GM08714 (cell line): ENCODE data around the gene MINDY3.
A peak's percentile ranks its signal among the peaks of the same experiment; 100 is the strongest.
"Not testable (repeated sequence)": the region's sequence is repeated elsewhere in the genome, so short reads cannot be mapped to it uniquely, and the experiment has no call there.

Experiments used
- H3K4me3 ChIP-seq: fragments of 200-500 bp; sonication (Bioruptor generic); 2 replicates; pipeline ENCODE4 v1.5.1; 2014; ENCODE audit warnings: mild to moderate bottlenecking, low read length, inconsistent platforms
- ZNF274 ChIP-seq: IDR thresholded peaks from 2 replicates; pipeline ENCODE4 v1.6.1; 2012; ENCODE audit warnings: mild to moderate bottlenecking, low read depth, low read length

The MINDY3 gene

DNA sequence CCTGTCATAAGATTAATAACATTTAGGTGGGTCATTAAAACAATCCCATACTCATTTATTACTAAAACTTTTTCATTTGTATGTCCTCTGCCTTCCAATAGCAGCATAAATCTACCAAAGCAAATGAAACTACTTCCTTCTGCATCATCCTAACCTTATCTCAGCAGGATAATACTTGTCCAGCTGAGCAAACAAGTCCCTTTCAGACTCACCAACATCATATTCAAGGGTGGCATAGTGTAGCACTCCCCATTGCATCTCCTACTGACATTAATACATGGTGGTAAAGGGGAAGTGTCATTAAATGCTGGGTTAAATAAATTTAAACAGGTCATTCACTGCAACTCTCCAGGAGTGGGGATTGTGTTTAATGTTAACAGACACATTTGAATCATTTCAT lies 3.4 kb upstream of the MINDY3 start:
- TF ChIP-seq ZNF274: no peak
- H3K4me3 ChIP-seq: no peak overlapping the region

DNA sequence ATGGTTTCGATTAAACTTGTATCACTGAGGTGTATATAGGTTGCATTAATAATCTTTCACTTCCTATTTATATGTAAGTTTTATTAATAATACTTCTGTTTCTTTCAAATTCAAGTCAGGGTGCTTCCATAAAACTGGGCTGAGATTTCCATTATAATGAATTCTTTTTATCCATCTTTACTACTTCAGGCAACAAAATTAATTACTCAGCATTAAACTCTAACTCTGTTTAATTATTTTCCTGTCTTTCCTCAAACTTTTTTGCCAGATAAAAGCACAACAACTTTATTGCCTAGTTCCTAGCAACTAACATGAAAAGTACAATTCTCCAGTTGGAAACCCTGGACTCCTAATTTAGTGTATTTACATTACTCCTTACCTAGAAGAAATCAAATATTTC lies 3.0 kb upstream of the MINDY3 start:
- no peak overlapping the region for H3K4me3 ChIP-seq
- no peak for TF ChIP-seq ZNF274

DNA sequence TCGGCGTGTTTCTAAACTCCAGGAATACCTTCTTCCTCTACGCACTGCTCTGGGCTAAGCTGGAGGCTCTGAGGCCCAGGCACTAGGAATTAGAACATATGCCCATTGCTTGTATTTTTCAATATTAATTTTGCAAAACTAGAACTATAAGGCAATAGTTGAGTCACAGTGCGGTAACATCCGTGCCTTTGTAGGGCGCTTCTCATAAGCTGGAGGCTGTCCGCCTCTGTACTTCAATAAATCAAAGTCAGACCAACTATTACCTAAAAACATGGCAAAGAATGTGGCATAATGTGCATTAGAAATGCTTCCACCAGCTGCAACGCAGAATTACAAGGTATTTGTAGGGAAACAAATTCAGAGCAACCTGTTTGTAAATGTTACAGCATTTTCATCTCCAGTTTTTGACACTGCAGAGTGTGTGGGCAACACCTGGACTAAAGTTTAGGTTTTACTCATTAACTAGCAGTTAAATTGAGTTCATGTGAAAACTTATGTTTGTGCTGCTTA lies 440 bp upstream of the MINDY3 start:
- peak overlapping the region; percentile 87 for H3K4me3 ChIP-seq
- TF ChIP-seq ZNF274: no peak

DNA sequence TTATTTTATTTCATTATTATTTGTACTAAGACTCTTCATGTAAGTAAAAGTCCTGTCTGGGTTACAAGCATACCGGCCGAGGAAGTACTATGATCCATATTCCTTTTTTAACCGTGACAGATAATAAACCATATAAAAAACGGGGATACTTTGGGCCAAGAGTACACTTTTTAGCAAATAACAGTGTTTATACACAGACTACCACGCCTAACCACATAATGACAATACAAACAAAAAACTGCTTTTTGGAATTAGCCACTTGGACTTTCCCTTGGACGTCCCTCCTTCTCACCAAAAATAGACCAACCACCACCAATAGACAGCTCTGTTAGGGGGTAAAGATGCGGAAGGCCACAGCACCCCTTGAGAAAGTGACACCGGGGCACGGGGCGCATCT lies 800 bp downstream of the MINDY3 start:
- no peak for TF ChIP-seq ZNF274
- H3K4me3 ChIP-seq: peak overlapping the region; percentile 87

DNA sequence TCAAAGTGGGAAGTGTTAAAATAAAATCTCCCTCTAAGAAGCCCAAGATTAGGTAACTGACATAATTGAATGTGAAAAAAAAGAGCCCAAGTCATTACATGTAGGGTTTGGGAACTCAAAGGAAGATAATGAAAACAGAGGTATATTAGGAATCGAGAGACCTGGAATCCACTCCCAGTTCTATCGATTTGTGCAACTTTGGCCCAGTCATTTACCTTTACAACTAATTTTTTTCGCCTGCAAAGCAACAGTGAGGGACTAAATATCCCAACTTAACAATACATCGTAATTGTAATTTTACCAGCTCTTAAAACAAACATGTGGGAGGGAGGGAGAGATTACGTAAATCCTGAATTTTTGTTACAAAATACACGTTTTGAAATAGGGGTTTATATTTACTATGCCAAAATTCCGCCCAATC lies 1.4 kb downstream of the MINDY3 start:
- peak overlapping the region; percentile 87; the same call in 1 of the 2 replicates for H3K4me3 ChIP-seq
- TF ChIP-seq ZNF274: no peak

DNA sequence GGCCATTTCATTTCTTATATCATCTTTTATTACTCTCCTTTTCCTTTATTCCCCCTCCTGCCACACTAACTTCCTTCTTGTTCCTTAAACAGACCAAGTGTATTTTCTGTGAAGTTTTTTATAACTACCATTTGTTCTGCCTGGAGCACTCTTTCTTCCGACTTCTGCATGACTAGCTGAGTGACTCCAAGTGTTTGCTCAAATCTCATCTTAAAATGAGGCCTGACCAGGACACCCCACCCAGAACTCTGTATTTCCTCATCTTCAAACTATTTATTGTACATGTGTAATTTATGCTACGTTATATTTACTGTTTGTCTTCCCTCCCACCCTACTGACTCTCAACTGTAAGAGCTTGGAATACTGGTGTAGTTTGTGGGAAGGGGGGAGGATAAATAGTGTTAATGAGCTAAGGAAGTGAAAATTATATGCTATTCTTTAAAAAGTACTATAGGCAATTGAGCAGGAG lies 3.2 kb downstream of the MINDY3 start:
- no peak for TF ChIP-seq ZNF274
- no peak overlapping the region for H3K4me3 ChIP-seq

DNA sequence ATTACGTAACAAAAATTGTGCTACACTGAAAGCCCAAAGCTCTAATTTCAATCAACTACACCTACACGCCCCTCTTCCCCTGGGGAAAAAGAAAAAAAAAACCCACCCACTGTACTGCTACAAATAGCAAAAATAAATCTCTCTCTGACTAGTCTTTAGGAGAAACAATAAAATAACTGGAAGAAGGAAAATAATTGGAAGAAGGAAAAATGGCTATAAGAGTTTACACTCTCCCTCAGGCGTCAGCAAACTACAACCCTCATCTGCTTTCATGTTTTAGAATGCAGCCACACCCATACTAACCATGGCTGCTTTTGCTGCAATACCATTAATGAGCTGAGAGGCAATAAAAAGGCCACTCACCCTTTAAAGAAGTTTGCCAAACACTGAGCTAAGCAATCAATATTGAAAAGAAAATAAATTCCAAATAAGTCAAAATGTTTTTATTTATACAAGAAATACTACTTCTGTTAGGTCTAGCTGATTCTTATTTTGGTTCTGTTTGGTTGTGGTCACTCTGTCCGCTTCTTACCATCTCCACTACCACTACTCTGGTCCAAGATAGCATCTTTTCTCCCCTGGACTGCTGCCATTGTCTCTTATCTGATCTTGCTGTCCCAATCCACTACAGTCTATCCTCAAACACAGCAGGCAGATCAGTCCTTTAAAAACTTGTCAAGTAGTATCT lies 3.8 kb downstream of the MINDY3 start:
- no peak for TF ChIP-seq ZNF274
- H3K4me3 ChIP-seq: no peak overlapping the region

DNA sequence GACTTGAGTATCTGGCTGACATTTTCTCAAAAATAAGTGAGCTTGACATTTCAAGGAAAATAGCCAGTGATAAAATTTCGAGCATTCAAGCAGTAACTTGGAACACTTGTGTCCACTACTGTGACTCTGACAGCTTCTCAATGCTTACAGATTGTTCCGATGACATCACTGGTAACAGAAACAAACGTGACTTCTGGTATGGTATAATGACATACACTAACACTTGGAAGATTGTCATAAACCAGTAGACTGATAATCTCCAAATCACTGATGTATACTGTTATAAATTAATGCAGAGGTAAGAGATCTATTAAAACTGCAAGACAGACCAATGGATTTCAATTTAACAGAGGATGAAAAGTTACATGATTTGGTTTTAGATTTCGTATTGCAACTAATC lies 6.5 kb downstream of the MINDY3 start:
- H3K4me3 ChIP-seq: no peak overlapping the region

DNA sequence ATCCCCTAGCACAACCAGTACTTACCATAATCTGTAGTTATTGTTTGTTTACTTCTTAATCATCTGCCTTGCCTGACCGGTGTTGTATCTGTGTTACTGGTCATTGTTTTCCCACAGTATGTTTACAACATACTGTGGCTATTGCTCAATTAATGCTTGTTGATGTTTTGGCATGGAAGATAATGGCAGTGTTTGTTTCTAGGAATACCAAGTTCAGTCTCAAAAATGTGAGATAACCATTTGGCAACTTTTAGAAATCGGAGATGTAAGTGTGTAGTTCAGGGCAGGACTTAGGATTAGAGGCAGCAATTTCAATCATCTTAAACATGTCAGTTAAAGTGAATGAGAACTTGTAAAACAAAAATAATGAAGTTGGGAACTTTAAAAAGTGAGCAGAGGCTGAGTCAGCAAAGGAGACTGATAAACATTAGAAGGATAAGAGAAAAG lies 8.2 kb downstream of the MINDY3 start:
- TF ChIP-seq ZNF274: no peak
- no peak overlapping the region for H3K4me3 ChIP-seq

More for the DNA sequence above, 6.5 kb downstream of the MINDY3 start:
- TF ChIP-seq ZNF274: no peak

DNA sequence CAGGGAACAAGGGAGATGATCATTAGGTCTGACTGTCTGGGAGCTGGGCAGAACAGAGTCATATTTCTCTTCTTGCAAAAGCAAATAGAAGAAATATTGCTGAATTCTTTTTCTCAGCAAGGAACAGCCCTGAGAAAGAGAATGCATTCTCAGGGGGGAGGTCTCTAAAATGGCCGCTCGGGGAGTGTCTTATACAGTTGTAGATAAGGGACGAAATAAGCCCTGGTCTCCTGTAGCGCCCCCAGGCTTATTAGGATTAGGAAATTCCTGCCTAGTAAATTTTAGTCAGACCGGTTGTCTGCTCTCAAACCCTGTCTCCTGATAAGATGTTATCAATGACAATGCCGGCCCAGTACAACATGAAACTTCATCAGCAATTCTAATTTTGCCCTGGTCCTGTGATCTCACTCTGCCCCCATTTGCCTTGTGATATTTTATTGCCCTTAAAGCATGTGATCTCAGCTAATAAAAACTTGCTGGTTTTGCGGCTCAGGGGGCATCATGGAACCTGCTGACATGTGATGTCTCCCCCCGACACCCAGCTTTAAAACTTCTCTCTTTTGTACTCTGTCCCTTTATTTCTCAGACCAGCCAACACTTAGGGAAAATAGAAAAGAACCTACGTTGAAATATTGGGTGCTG lies 9.8 kb downstream of the MINDY3 start:
- not testable (repeated sequence) for H3K4me3 ChIP-seq

DNA sequence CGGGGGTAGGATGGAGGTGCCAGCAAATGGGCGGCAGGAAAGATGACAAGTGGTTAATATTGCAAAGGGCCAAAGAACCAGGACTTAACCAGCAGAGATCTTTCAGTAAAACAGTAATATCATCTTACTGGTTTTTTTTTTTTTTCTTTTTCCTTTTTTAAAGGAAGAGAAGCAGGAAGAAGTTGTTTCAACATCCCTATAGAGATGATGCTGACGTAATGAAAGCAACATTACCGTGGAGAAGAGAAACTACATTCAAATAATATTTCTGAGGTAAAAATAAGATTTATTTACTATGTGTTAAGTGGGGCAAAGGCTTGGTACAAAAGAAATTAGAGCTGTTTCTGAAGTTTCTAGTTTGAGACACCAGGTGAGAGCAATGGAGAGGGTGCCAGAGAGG lies 11.0 kb downstream of the MINDY3 start:
- no peak for TF ChIP-seq ZNF274
- H3K4me3 ChIP-seq: no peak overlapping the region

DNA sequence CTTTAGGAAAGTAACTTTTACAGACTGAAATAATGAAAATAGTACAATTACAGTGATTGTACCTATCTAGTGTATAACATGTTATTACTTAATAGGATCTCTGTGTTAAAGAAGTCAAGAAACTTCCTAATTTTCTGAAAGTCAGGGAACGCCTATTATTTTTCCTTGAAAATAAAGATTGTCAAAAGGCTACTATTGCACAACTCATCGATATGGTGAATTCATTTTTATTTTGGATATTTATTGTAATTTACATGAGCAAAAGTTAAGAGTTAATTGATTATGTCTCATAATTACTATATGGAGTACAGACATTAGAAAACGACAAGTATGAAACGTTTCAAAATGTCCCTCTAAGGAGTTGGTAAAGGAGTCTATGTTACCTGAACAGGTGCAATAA lies 12.8 kb downstream of the MINDY3 start:
- TF ChIP-seq ZNF274: no peak
- no peak overlapping the region for H3K4me3 ChIP-seq

DNA sequence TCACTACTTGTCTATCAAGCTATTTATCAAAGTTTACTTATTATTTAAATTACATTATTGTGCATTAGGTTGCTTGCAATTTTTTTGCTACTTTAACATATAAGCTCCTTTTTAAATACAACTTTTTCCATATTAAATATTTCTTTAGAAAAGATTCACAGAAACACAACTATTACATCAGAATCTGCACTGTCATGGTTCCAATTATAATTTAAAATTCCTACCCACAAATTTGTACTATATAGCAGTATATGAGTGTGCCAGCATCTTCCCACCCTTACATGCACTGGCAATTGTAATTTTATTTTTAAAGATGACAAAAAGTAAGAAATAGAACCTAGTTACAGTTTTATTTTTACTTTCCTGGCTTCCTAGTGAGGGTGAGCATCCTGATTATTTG lies 15.8 kb downstream of the MINDY3 start:
- H3K4me3 ChIP-seq: no peak overlapping the region
- no peak for TF ChIP-seq ZNF274

DNA sequence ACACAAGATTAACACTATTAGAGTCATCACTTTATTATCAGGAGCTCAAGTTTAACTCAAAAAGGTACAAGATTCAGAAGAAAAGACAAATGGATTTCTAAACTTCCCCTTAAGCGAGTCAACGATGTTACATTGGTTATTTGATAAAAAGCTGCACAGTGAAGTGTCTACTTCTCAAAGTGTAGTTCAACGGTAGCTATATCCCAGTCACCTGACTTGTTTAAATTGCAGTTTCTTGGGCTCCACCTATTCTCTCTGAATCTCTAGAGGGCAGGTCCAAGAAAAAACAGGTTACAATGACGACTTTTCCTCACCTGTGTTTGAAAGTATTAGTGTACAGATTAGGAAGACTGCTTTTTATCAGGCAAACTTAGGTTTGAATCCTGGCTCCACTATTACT lies 16.6 kb downstream of the MINDY3 start:
- H3K4me3 ChIP-seq: no peak overlapping the region
- no peak for TF ChIP-seq ZNF274

DNA sequence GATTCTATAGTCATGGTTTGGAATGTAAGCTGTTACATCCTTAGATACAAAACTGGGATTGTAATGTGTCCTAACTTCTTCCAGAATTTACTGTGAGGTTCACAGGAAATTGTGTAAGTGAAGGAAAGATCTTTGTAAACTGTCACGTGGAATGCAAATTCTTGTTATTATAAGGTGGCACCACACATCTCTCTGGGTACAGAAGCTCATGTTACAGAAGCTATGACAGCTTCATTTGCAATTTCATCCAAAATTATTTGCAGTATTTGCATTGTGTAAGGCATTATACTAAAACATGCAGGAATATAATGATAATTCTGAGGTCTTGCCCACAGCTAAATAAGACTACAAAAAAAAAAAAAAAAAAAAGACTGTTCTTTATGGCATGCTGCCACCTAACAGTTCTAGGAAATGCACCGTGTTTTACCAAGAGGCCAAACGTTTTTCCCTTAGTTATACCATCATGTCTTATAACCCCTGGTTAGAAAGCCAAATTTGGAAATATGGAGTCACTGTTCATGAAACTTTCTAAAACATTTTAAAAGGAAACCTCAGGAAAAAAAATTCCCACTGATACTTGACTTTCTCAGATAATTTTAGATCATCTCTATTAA lies 17.6 kb downstream of the MINDY3 start:
- TF ChIP-seq ZNF274: no peak
- no peak overlapping the region for H3K4me3 ChIP-seq
